Measurements from ENCODE around the gene CBX1.

Gene CBX1

DNA sequence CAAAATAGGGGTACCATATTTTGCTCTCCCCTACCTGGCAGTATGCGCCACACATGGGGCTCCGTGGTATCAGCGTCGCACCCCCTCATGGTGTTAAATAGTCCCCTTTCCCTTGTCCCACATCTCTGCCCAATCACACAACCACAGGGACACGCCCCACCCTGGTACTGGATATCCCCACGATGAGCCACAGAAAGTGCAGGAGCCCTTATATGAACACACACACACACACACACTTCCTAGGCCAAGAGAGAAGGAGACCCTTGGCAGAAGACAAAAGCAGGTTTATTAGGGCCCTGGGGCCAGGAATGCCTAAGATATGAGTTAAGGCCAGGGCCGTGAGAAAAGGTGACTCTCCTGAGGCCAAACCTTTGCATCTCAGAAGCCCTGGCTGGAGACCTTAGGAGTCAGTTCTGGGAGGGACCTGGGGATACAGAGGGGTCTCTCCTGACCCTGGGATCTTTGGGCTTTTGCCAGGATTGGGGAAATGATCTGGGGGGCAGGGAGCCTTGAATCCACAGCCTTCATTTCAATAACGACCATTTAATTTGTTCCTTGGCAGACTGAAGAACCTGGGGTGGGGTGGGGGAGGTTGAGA lies 75.3 kb downstream of the CBX1 start:
- no peak for DNase-seq (ENCODE audit: low read depth in 3 of 3)

DNA sequence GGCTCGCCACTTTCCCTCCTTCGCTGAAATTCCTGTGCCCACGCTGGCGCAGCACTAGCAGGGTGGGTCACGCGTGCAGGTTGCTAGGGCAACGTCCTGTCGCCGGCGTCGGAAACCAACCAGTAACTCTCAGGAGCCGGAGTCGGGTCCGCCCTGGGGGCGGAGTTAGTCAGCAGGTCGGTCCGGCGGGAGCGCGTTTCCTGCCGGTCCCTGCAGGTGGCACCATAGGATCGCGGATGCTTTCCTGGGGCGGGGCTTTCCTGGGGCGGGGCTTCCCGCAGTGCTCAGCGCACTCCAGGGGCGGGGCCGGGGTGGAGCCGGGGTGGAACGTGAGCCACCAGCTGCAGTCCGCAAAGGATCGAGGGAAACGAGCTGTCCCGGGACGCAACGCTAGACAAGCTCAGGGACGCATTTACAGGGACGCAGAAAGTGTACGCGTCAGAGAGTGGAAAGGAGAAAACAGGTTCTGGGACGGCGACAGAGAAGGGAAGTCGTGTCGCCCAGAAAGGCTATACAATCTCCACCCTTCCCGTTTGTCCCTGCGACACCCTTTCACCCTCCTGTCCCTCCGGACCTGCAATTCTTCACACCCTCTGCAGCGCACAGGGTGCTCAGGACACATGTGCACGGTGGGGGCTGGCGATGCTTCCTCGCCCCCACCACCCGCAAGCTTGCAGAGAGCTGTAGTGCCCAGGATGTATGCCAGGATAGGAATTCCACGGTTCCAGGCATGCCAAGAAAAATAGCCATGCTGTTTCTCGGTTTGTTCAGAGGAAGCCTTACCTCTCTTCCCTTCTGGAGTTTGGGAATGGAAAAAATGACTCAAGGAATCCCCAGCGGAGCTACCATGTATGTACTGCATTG lies 76.0 kb downstream of the CBX1 start:
- peak; percentile 95 to 97 (median 95) for DNase-seq (ENCODE audit: low read depth in 3 of 3)

DNA sequence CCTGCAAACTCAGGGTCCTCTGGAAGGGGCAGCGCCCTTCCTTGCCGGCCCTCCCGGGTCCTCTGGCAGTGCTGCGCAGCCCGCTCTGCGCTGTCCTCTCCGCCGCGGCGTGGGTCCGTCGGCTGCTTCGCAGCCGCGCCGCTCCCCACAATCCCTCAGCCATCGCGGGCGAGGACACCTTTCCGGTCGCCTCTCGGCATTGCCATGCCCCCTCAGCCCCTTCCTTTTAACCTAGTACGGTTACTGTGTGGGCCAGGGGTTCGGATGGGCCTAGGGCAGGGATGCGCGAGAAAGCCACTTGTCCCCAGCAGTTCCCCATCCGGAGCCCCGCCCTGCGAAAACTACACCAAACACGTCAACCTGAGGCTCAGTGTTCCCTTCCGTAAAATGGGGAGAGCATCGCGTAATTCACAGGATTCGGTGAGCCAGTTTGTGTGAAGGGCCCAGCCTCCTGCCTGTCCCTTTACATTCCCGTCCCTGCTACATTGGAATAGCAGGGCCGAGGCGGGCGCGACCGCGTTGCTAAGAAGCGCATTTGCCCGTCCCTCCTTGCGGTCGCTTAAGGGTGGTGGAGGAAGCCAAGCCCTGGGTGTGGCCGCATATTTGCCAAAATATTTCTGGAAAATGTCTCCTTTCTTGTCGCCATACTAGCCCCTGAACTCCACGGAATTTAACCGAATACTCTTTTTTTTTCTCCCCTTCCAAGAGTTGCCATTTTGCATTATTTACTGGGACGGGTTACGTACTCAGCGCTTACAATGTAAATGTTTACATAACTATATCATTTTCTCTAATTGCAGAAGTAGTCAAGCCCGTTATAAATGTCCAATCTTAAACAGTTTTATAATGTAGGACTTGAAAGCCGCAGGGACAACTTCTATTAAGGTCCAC lies 76.9 kb downstream of the CBX1 start:
- DNase-seq (ENCODE audit: low read depth in 3 of 3) = no peak

DNA sequence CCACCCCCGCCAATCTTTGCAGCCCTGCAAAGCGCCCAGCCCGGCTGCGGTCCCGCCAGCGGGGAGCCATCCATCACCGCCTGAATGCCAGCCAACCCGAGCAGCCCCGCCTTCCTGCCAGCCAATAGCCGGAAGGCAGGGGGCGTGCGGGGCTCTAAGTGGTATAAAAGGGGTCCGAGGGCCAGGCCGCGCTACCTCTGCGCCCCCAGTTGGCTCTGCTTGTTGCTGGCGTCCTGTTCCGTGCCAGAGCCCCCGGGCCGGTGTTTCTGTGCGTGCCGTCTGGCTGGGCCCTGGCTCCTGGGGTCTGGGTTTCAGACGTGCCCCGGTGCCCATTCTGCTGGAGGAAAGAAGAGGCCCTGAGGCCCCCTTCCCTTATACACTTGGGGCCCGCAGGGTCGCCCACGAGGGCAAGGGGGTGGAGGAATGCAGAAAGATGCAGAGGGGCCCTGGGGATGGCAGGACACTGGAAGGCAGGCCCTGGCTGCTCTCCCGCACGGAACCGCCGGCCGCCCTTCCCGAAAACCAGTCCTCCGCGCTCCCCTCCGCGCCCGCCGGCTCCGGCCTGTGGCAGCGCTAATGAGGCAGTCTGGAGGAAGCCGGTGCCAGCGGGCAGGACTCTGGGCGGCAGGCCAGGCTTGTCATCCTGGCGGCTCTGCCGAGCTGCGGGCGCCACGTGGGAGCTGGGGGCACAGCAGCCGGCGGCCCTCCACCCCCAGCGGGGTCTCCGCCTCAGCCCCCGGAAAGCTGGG lies 77.7 kb downstream of the CBX1 start:
- no peak for DNase-seq (ENCODE audit: low read depth in 3 of 3)

DNA sequence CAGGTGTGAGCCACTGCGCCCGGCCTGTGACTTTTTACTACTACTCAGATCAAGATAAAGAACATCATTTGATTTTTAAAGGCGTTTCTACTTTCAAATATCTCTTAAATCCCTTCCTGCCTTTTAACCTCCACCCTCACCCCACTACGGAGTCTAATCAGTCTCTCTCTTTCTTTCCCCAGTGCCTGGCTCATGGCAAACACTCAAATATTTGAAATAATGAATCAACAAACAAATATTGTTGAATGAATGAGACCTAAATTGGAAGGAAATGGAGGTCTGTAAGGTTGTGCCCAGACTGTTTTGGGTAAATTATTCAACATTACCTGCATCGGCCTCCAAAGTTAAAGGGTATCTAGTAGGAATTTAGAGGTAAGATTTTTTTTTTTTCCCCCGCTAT lies 78.4 kb downstream of the CBX1 start:
- no peak for DNase-seq (ENCODE audit: low read depth in 3 of 3)

DNA sequence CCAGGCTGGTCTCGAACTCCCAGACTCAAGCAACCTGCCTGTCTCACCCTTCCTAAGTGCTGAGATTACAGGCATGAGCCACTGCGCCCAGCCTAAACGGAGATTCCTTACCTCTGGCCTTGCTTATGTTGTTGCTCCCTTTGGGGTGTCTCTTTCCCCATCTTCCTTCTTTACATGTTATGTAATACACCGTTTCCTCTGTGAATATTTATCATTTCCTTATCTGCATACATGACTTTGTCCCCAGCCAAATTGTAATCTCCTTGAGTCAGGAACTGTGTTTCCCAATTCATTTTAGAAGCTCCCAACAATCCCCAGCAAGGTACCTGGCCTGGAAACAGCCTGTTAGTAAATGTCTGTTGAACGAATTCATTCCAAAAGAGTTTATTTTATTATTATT lies 79.3 kb downstream of the CBX1 start:
- no peak for DNase-seq (ENCODE audit: low read depth in 3 of 3)

Measured in stimulated activated CD4-positive, alpha-beta T cell treated with anti-CD3 and anti-CD28 coated beads, TNF-alpha, amount 100 ng/mL, for 24 hours (primary cell).